GM18861 (cell line): ENCODE data around the gene TMEM255B.

Source experiments
- ATAC-seq: cut with Tn5 transposase; IDR thresholded peaks from one replicate; pipeline ENCODE4 v1.9.1; 2021; ENCODE audit not compliant: unreplicated experiment

The TMEM255B gene

GRCh38 chr13:113801289-113801961 lies 42.4 kb downstream of the TMEM255B start:
- no peak for ATAC-seq

DNA sequence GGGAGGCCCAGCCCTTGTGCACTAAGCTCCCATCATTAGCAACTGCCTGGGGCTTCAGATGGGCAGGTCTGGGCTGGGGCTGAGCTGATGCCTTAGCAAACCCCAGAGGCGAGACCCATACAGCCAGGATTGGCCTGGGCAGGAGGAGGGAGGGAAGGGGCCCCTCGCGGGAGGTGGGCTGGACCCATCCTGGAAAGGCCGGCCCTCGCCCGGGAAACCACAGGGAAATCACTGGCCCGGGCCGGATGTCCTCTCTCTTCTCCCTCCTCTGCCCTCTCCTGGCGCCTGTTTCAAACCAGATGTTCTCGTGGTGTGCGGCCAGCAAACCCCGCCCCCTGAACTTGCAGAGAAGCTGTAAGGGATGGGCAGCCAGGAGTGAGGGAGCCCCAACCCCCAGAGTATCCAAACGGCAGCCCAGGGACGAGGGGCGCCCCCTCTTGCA lies 43.1 kb downstream of the TMEM255B start:
- no peak for ATAC-seq

DNA sequence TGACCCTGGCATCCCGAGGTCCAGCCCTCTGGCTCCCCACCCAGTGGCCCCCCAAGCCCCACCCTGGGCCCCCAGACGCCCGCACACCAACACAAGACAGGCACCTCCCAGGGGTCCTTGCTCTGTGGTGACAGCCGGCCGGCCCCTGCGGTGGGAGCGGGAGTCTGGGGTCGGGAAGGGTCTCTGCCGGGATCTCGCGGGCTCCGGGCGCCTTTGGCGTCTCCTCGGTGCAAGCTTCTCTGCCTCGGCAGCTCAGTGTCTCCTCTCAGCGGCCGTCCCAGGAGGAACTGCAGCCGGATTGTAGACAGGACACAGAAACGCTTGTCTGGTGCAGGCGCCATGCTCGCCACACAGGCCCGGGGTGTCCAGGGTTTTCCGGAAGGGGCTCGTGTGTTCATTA lies 43.7 kb downstream of the TMEM255B start:
- ATAC-seq = no peak

DNA sequence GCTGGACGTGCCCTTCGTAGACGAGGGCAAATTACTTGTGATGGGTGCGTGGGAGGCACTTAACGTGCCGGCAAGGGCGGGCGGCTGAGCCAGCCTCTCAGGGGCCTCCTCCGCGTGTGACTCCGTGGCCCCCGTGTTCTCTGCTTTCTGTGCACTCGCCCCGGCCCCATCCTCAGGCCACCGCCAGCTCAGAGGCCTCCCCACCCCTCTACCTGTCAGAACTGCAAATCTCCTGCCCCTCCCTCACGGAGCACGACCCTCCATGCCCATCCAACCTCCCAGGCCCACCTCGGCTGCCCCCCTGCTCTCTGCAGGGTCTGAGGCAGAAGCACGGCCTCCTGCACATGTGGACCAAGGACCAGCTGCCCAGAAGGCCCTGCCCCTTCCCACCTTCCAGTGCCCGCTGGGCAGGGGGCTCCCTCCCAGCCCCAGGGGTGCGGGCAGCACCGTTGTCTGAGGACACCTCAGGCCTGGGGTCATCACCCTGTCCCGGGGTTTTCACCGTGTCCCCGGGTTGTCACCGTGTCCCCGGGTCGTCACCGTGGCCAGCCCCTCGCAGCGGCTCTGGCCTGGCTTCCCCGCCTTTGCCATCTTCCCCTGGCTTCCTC lies 44.5 kb downstream of the TMEM255B start:
- ATAC-seq = no peak

GRCh38 chr13:113804017-113804702 lies 45.1 kb downstream of the TMEM255B start:
- no peak for ATAC-seq

- no peak for ATAC-seq
Observed at GRCh38 chr13:113804703-113805430, 45.8 kb downstream of the TMEM255B start.

GRCh38 chr13:113805431-113806103 lies 46.5 kb downstream of the TMEM255B start:
- ATAC-seq = no peak

- no peak for ATAC-seq
Observed at GRCh38 chr13:113806104-113806471, 47.1 kb downstream of the TMEM255B start.

- ATAC-seq = no peak
Observed at GRCh38 chr13:113806526-113806925, 47.5 kb downstream of the TMEM255B start.

DNA sequence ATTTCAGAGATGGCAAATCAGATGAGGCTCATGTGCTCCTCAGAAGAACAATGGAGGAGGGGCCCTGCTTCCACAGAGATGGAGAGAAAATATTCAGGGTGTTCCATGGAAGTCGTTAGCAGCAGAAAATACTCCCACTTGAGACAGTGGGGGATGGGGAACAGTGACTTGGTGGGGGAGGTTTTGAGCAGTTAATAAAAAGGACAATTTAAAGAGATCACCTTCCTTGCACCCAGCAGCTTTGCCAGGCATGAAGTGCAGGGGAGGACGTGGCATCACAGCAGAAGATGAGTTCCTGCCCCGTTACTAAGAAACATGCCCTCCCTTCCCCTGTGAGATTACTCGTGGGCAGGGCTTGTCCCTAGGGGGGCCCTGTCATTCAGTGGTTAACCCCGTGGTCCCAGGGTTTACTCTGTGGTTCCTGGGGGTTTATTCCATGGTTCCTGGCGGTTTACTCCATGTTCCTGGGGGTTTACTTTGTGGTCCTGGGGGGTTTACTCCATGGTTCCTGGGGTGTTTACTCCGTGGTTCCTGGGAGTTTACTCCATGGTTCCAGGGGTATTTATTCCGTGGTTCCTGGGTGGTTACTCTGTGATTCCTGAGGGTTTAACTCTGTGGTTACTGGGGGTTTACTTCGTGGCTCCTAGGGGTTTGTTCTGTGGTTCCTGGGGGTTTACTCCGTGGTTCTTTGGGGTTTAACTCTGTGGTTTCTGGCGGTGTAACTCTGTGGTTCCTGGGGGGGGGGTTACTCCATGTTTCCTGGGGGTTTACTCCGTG lies 49.2 kb downstream of the TMEM255B start:
- ATAC-seq = no peak

GRCh38 chr13:113809934-113810333 lies 50.9 kb downstream of the TMEM255B start:
- ATAC-seq = no peak

- no peak for ATAC-seq
Observed at GRCh38 chr13:113810640-113811039, 51.6 kb downstream of the TMEM255B start.

GRCh38 chr13:113811081-113811928 lies 52.3 kb downstream of the TMEM255B start:
- no peak for ATAC-seq

GRCh38 chr13:113812178-113813040 lies 53.4 kb downstream of the TMEM255B start:
- no peak for ATAC-seq

DNA sequence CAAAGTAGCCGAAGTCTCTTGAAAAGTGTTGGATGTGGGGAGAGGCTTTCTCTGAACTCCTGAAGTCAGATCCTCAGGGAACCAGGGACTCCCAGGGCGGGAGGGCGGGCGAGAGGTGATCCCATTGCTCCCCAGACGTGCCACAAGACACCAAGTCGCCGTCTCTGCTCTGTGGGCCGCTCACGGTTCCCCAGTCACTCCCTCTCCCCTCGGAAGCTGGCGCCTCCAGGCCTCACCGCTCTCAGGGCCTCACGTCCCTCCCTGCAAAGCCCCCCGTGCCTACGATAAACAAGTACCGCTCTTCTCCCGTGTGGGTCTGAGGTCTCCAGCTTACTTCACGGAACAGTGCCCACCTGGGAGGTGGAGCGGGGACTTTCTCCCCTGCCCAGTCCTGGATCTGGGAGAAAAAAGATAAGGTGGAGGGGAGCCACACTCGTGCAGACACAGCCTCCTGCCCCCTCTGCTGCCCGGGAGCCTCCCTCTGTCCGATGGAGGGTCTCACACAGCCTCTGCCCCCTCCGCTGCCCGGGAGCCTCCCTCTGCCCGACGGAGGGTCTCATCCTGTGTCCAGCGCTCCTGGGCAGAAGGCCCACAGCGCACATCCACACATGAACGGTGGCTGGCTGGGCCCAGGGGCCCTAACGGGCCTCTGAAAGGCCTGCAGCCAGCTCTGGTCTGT lies 54.2 kb downstream of the TMEM255B start:
- no peak for ATAC-seq

DNA sequence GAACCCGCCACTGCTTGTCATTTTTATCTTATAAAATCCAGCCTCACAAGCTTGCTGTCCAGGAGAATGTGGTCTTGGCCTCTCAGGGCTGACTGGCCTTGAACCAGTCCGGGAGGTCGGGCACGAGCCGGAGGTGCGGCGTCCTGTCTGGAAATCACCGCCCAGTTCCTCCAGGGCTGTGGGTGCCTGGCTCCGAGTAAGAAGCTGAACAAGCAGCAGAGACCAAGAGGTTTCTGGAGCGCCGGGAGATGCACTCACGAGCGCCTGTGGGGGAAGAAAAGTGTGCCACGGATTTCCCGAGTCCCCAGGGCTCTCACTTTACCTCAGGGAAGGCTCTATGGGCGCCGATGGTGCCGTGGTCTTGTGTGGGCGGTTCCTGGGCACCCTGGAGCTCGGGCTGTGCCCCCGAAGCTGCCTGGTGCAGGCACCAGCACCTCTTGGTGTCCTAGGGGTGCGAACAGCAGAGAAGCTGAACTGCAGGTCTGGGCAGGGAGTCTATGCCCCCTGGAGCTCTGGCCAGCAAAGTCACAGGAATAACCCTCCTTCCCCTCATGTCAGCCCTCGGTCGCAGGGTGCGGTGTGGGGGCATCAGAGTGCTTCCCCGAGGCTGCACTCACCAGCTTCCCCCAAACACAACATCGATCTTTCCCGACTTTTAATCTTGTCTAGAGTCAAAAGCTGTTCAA lies 54.9 kb downstream of the TMEM255B start:
- ATAC-seq = no peak

DNA sequence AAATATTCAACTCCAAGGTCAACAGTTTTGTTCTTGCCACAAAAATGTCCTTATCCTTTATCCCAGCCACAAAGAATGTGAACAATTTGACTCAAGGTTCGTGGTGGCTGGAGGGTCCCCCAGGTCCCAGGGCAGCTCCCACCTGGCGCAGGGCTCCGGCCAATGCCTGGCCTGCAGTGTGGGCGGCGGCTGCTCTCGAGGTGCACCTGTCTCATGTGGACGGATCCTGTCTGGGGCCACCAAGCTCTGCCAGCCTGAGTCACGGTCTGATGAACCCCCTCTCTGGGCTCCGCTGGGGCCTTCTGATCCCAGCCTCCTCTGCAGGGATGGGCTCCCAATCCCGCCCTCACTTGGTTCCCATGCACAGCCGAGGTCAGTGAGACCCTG lies 55.4 kb downstream of the TMEM255B start:
- ATAC-seq = no peak
